Measurements from ENCODE around the gene PPP2R2C. TPM values are rescaled to one million over a fixed set of nuclear protein-coding genes. Genes with fewer than 3 reads are reported as not detected.

The PPP2R2C gene
- total RNA-seq, 2 experiments from 2014 or later, result not detected

- H3K4me2 ChIP-seq (ENCODE audit: low read length), result no peak overlapping the region
- DNase-seq (ENCODE audit: low spot score), result no peak
- POLR2A ChIA-PET, result interaction anchor here (0.9 kb wide), 1 partner anchor 19 kb away, joined by 4 read pairs; no protein-coding TSS in a partner anchor
- H2AFZ ChIP-seq (ENCODE audit: low read length), result no peak overlapping the region
- TF ChIP-seq CTCF (conservative IDR thresholded peaks at IDR 0.05; ENCODE audit: low read length) (no peak), EZH2phosphoT487 (IDR thresholded peaks at IDR 0.05; ENCODE audit: borderline replicate concordance, low read depth, low read length) (no peak)
- no peaks in the 10 kb centered on the region for H3K4me1 ChIP-seq (ENCODE audit: insufficient read depth, low read length, poor library complexity, severe bottlenecking)
- CTCF ChIA-PET (ENCODE audit: unreplicated experiment), result no interaction called here
- intact Hi-C loops (cut with micrococcal nuclease; ENCODE audit: unreplicated experiment), result no loop called here
- H3K9me3 ChIP-seq (ENCODE audit: low read length), result no peaks in the 10 kb centered on the region
- no peak overlapping the region for H3K27ac ChIP-seq (ENCODE audit: low read depth, low read length, poor library complexity, severe bottlenecking)
- H3K4me3 ChIP-seq (ENCODE audit: low read depth, low read length, poor library complexity, severe bottlenecking), result no peak overlapping the region
- no peaks in the 10 kb centered on the region for H4K20me1 ChIP-seq (ENCODE audit: insufficient read depth, low read length)
- no peaks in the 10 kb centered on the region for H3K9me2 ChIP-seq (ENCODE audit: insufficient read depth, low read length)
- no peaks in the 10 kb centered on the region for H3K79me2 ChIP-seq (ENCODE audit: insufficient read depth, low read depth, low read length)
- no peaks in the 10 kb centered on the region for H3K36me3 ChIP-seq (ENCODE audit: insufficient read depth, low read length)
- BruUV-seq (replicated peaks), result no TSS peak
Measured at GRCh38 chr4:6360385-6360784, 112.0 kb downstream of the PPP2R2C start.

DNA sequence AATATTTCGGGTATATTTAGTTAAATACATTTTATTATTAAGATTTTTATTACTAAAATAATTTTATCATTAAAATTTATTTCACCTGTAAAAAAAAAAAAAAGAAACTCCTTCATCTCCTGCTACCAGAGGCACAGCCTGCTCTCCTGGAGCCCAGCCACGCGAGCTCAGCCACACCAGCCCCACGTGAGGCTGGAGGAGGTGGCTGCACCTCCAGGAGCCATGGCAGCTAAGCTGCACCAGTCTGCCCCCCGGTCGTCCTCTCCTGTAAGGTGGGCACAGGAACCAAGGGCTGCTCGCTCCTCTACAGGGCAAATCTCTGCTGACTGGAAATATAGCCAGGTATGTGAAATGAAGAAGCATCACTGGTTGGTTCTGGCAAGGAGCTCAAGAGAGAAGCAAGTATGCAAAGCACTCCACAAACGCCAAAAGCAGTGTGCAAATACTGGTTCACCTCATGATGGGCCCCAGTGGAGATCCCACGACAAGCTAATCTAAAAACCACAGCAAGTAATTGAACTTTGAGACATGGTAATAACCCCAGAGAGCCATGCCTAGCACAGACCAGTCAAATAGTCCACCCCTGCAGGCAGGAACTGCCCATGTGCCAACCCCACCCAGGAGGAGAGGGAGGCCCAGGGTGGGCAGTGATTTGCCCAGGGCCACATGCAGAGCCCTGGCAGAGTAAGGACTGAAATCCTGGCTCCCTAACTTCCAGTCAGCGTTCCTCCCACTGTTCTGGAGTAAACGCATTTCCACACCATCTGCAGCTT lies 112.7 kb downstream of the PPP2R2C start:
- BruUV-seq (replicated peaks), result no TSS peak

More for the DNA sequence above, 112.7 kb downstream of the PPP2R2C start:
- H3K36me3 ChIP-seq (ENCODE audit: insufficient read depth, low read length), result no peaks in the 10 kb centered on the region
- H3K4me3 ChIP-seq (ENCODE audit: low read depth, low read length, poor library complexity, severe bottlenecking), result no peak overlapping the region
- no peak overlapping the region for H3K27ac ChIP-seq (ENCODE audit: low read depth, low read length, poor library complexity, severe bottlenecking)
- H3K4me1 ChIP-seq (ENCODE audit: insufficient read depth, low read length, poor library complexity, severe bottlenecking), result no peaks in the 10 kb centered on the region
- ChIA-PET POLR2A (interaction anchor here (0.9 kb wide), 2 partner anchors 19 to 33 kb away, joined by 4 read pairs; no protein-coding TSS in a partner anchor), CTCF (ENCODE audit: unreplicated experiment) (no interaction called here)
- intact Hi-C loops (cut with micrococcal nuclease; ENCODE audit: unreplicated experiment), result no loop called here
- no peak overlapping the region for H3K4me2 ChIP-seq (ENCODE audit: low read length)
- H3K79me2 ChIP-seq (ENCODE audit: insufficient read depth, low read depth, low read length), result no peaks in the 10 kb centered on the region
- DNase-seq (ENCODE audit: low spot score), result no peak
- H3K9me2 ChIP-seq (ENCODE audit: insufficient read depth, low read length), result no peaks in the 10 kb centered on the region
- H2AFZ ChIP-seq (ENCODE audit: low read length), result no peak overlapping the region
- no peaks in the 10 kb centered on the region for H4K20me1 ChIP-seq (ENCODE audit: insufficient read depth, low read length)
- H3K9me3 ChIP-seq (ENCODE audit: low read length), result no peaks in the 10 kb centered on the region
- no peak for TF ChIP-seq EZH2phosphoT487 (IDR thresholded peaks at IDR 0.05; ENCODE audit: borderline replicate concordance, low read depth, low read length)
- TF ChIP-seq CTCF (conservative IDR thresholded peaks at IDR 0.05; ENCODE audit: low read length), result no peak

Measured in OCI-LY7 (cell line).